Neural cell (in vitro differentiated cells): Measurements from ENCODE around the gene SMPD1. TPM values are rescaled to one million over a fixed set of nuclear protein-coding genes. Genes with fewer than 3 reads are reported as not detected.

Experiments
- H2AFZ ChIP-seq: fragments of 200-600, 300-800 bp; sonication (generic), shearing (Covaris generic); 2 replicates; pipeline ENCODE4 v1.6.0; 2014; ENCODE audit warnings: low read depth, mild to moderate bottlenecking, antibody characterized with exemption, low read length, moderate library complexity
- H3F3A ChIP-seq: fragments of 200-600 bp; shearing (Covaris generic); 2 replicates; pipeline ENCODE4 v1.6.1; 2016; ENCODE audit warnings: mild to moderate bottlenecking, moderate library complexity, mixed read lengths, antibody characterized with exemption, low read length; ENCODE audit not compliant: insufficient read depth, poor library complexity, severe bottlenecking
- H3K27ac ChIP-seq: fragments of 200-600, 300-800 bp; sonication (generic), shearing (Covaris generic); 2 replicates; pipeline ENCODE4 v1.5.1; 2014; ENCODE audit warnings: mild to moderate bottlenecking, low read length, moderate library complexity
- H3K27me3 ChIP-seq: fragments of 300-800, 200-600 bp; sonication (generic), shearing (Covaris generic); 2 replicates; pipeline ENCODE4 v1.6.0; 2014; ENCODE audit warnings: mild to moderate bottlenecking, low read depth, low read length, moderate library complexity; ENCODE audit not compliant: insufficient read depth
- H3K36me3 ChIP-seq: fragments of 300-800, 200-600 bp; sonication (generic), shearing (Covaris generic); 2 replicates; pipeline ENCODE4 v1.5.1; 2014; ENCODE audit warnings: mild to moderate bottlenecking, antibody characterized with exemption, low read length, moderate library complexity; ENCODE audit not compliant: insufficient read depth
- H3K4me2 ChIP-seq: fragments of 300-800, 200-600 bp; sonication (generic), shearing (Covaris generic); 2 replicates; pipeline ENCODE4 v1.6.0; 2014; ENCODE audit warnings: mild to moderate bottlenecking, low read length
- H3K4me3 ChIP-seq: fragments of 300-800, 200-600 bp; sonication (generic), shearing (Covaris generic); 2 replicates; pipeline ENCODE4 v1.5.1; 2014; ENCODE audit warnings: mild to moderate bottlenecking, low read length, moderate library complexity
- H3K79me2 ChIP-seq: fragments of 200-600 bp; shearing (Covaris generic); replicated peaks from 2 replicates; pipeline ENCODE4 v1.6.0; 2014; ENCODE audit warnings: mild to moderate bottlenecking, low read length, moderate library complexity; ENCODE audit not compliant: insufficient read depth
- H3K9ac ChIP-seq: fragments of 300-800, 200-600 bp; sonication (generic), shearing (Covaris generic); 2 replicates; pipeline ENCODE4 v1.6.1; 2016; ENCODE audit warnings: mild to moderate bottlenecking, low read length, mixed read lengths
- H3K9me2 ChIP-seq: fragments of 200-600 bp; shearing (Covaris generic); 2 replicates; pipeline ENCODE4 v1.6.1; 2016; ENCODE audit warnings: mild to moderate bottlenecking, low read length, mixed read lengths; ENCODE audit not compliant: insufficient read depth
- H3K9me3 ChIP-seq: fragments of 200-600, 300-800 bp; sonication (generic), shearing (Covaris generic); 2 replicates; pipeline ENCODE4 v1.6.1; 2016; ENCODE audit warnings: mild to moderate bottlenecking, mixed run types, low read length, moderate library complexity, mixed read lengths
- H4K20me1 ChIP-seq: fragments of 200-600 bp; shearing (Covaris generic); 2 replicates; pipeline ENCODE4 v1.6.1; 2016; ENCODE audit warnings: mild to moderate bottlenecking, mixed run types; ENCODE audit not compliant: insufficient read depth
- EP300 ChIP-seq: fragments of 450-650 bp; conservative IDR thresholded peaks from 2 replicates; pipeline ENCODE4 v1.6.1; 2014; ENCODE audit warnings: antibody characterized with exemption, mild to moderate bottlenecking, moderate library complexity; ENCODE audit not compliant: poor library complexity, severe bottlenecking
- EZH2 ChIP-seq: fragments of 200-600, 300-800 bp; shearing (Covaris generic), sonication (generic); IDR thresholded peaks from 2 replicates; pipeline ENCODE4 v1.6.1; 2014; ENCODE audit warnings: antibody characterized with exemption, low read length, borderline replicate concordance, mild to moderate bottlenecking; ENCODE audit not compliant: insufficient read depth, poor library complexity, severe bottlenecking
- MXI1 ChIP-seq: fragments of 450-650 bp; conservative IDR thresholded peaks from 2 replicates; pipeline ENCODE4 v1.6.1; 2014; ENCODE audit warnings: antibody characterized with exemption, mild to moderate bottlenecking; ENCODE audit not compliant: poor library complexity, severe bottlenecking
- POLR2AphosphoS5 ChIP-seq: IDR thresholded peaks from 2 replicates; pipeline ENCODE4 v1.6.1; 2012
- RAD21 ChIP-seq: fragments of 450-650 bp; conservative IDR thresholded peaks from 2 replicates; pipeline ENCODE4 v1.6.1; 2014; ENCODE audit warnings: antibody characterized with exemption, mild to moderate bottlenecking, moderate library complexity
- SMC3 ChIP-seq: fragments of 450-650 bp; conservative IDR thresholded peaks from 2 replicates; pipeline ENCODE4 v1.6.1; 2014; ENCODE audit warnings: antibody characterized with exemption, mild to moderate bottlenecking, moderate library complexity; ENCODE audit not compliant: poor library complexity
- TAF1 ChIP-seq: IDR thresholded peaks from 2 replicates; pipeline ENCODE4 v1.6.1; 2012; ENCODE audit warnings: low read depth
- polyA plus RNA-seq: library from polyadenylated mRNA; depleted of rRNA; stranded (reverse); fragments of >200 nt; gene quantifications from 2 replicates; pipeline ENCODE4 v1.2.3, GENCODE V29; 2014
- TF ChIP-seq, protein P1 (sequence below): IDR thresholded peaks from 2 replicates; pipeline ENCODE4 v1.6.1; 2012; ENCODE audit warnings: borderline replicate concordance
- TF ChIP-seq, protein P2 (sequence below): fragments of 450-650 bp; IDR thresholded peaks from 2 replicates; pipeline ENCODE4 v1.5.1; 2014; ENCODE audit warnings: antibody characterized with exemption, mild to moderate bottlenecking, moderate library complexity; ENCODE audit not compliant: poor library complexity, severe bottlenecking

The SMPD1 gene
- polyA plus RNA-seq, 1 donor from 2014 or later: 30.0 TPM

DNA sequence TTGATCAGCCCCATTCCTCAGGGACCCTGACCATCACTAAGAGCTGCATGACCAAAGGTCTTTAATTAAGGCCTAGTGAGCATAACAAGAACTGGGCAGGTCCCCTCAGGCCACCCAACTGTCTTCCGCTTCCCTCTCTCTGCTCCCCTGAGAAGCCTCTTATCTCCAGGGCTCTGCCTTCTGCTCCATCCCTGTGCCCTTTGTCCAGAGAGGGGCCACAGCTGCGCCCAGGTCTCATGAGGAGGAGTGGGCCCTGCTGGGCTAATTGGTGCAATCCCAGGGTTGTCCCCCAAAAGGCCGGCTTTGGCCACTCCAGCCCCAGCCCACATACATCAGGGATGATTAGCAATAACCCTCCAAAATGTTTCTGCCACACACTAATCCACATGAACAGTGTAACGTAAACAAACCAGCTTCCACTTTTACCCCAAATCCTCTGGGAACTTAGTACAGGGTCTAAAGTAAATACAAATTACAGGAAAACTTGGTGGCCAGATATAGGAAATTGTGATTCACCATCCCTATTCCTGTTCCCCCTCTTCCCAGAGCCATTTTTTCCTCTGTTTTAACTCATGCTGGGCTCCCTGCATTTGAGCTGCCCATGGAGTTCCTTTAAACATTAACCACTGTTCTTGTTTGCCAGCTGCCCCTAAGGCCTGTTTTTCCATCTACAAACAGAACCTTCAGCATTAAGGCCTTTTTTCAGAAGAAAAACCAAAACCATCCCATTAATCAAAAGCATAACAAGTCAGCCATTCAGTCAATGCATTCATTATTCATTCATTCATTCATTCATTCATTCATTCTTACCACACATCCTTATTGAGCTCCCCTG is 35.4 kb upstream of the SMPD1 start:
- H2AFZ ChIP-seq: no peak overlapping the region
- no peak overlapping the region for H3K4me3 ChIP-seq

DNA sequence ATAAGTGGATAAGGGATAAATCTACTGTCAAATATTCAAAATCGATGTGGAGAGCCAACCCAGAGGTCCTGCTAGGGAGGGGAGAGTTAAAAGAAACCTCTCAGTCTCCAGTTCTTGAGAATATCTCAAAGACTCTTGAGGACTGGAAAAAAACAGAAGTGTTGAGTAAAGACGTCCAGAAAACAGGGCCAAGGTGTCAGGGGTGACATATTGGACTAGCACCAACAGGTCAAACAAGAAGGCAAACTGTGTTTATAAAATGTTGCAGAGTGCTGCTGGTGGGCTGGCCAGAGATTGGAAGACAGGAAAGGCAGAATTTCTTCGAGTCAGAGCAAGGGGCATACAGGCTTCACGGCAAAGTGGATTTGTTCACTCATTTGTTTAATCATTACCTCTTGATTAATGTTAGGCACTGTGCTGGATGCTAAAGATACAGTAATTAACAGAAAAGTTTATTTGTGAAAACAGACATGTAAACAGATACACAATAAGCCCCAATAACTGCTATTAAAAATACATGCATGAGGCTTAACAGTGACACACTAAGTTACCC is 33.7 kb upstream of the SMPD1 start:
- Histone ChIP-seq H3F3A (no peaks in the 10 kb centered on the region), H3K9me3 (no peaks in the 10 kb centered on the region), H3K27ac (no peak overlapping the region), H2AFZ (no peak overlapping the region), H3K4me3 (no peak overlapping the region), H3K27me3 (no peaks in the 10 kb centered on the region), H3K4me2 (no peak overlapping the region), H3K36me3 (no peaks in the 10 kb centered on the region), H3K9ac (no peak overlapping the region), H3K79me2 (no peaks in the 10 kb centered on the region), H4K20me1 (no peaks in the 10 kb centered on the region), H3K9me2 (no peaks in the 10 kb centered on the region)
- TF ChIP-seq POLR2AphosphoS5: no peak
- no peak for TF ChIP-seq MXI1
- TF ChIP-seq, protein P1, sequence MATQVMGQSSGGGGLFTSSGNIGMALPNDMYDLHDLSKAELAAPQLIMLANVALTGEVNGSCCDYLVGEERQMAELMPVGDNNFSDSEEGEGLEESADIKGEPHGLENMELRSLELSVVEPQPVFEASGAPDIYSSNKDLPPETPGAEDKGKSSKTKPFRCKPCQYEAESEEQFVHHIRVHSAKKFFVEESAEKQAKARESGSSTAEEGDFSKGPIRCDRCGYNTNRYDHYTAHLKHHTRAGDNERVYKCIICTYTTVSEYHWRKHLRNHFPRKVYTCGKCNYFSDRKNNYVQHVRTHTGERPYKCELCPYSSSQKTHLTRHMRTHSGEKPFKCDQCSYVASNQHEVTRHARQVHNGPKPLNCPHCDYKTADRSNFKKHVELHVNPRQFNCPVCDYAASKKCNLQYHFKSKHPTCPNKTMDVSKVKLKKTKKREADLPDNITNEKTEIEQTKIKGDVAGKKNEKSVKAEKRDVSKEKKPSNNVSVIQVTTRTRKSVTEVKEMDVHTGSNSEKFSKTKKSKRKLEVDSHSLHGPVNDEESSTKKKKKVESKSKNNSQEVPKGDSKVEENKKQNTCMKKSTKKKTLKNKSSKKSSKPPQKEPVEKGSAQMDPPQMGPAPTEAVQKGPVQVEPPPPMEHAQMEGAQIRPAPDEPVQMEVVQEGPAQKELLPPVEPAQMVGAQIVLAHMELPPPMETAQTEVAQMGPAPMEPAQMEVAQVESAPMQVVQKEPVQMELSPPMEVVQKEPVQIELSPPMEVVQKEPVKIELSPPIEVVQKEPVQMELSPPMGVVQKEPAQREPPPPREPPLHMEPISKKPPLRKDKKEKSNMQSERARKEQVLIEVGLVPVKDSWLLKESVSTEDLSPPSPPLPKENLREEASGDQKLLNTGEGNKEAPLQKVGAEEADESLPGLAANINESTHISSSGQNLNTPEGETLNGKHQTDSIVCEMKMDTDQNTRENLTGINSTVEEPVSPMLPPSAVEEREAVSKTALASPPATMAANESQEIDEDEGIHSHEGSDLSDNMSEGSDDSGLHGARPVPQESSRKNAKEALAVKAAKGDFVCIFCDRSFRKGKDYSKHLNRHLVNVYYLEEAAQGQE: no peak
- TF ChIP-seq TAF1: no peak
- no peak for TF ChIP-seq EZH2
- TF ChIP-seq RAD21: no peak
- TF ChIP-seq, protein P2, sequence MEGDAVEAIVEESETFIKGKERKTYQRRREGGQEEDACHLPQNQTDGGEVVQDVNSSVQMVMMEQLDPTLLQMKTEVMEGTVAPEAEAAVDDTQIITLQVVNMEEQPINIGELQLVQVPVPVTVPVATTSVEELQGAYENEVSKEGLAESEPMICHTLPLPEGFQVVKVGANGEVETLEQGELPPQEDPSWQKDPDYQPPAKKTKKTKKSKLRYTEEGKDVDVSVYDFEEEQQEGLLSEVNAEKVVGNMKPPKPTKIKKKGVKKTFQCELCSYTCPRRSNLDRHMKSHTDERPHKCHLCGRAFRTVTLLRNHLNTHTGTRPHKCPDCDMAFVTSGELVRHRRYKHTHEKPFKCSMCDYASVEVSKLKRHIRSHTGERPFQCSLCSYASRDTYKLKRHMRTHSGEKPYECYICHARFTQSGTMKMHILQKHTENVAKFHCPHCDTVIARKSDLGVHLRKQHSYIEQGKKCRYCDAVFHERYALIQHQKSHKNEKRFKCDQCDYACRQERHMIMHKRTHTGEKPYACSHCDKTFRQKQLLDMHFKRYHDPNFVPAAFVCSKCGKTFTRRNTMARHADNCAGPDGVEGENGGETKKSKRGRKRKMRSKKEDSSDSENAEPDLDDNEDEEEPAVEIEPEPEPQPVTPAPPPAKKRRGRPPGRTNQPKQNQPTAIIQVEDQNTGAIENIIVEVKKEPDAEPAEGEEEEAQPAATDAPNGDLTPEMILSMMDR: no peak
- no peak for TF ChIP-seq SMC3

More for the DNA sequence above, 35.4 kb upstream of the SMPD1 start:
- Histone ChIP-seq H3K9me2 (no peaks in the 10 kb centered on the region), H3K9me3 (no peaks in the 10 kb centered on the region), H3K27me3 (no peaks in the 10 kb centered on the region), H4K20me1 (no peaks in the 10 kb centered on the region), H3K79me2 (no peaks in the 10 kb centered on the region), H3F3A (no peaks in the 10 kb centered on the region), H3K27ac (no peak overlapping the region), H3K9ac (no peak overlapping the region), H3K36me3 (no peaks in the 10 kb centered on the region), H3K4me2 (no peak overlapping the region)
- TF ChIP-seq SMC3 (no peak), EZH2 (no peak), POLR2AphosphoS5 (no peak), TAF1 (no peak), RAD21 (no peak), MXI1 (no peak), EP300 (no peak)
- TF ChIP-seq, protein P1: no peak
- TF ChIP-seq, protein P2: no peak
